Osteoblast (primary cell): Measurements from ENCODE around the gene HAUS8. TPM values are rescaled to one million over a fixed set of nuclear protein-coding genes. Genes with fewer than 3 reads are reported as not detected.

ENCODE experiments used
- DNase-seq: peaks from one replicate; pipeline ENCODE4 v3.0.0; 2011; ENCODE audit warnings: low spot score, mixed read lengths; ENCODE audit not compliant: insufficient read length; ENCODE audit errors: missing footprints
- H2AFZ ChIP-seq: 2 replicates; pipeline ENCODE4 v1.6.0; 2011; ENCODE audit warnings: mild to moderate bottlenecking, low read length
- H3K27ac ChIP-seq: 2 replicates; pipeline ENCODE4 v1.5.1; 2011; ENCODE audit warnings: mild to moderate bottlenecking, low read depth, low read length, moderate library complexity
- H3K27me3 ChIP-seq: 2 replicates; pipeline ENCODE4 v1.6.0; 2012; ENCODE audit warnings: mild to moderate bottlenecking, control low read depth, inconsistent platforms, low read length, moderate library complexity; ENCODE audit not compliant: insufficient read depth
- H3K36me3 ChIP-seq: 2 replicates; pipeline ENCODE4 v1.5.1; 2011; ENCODE audit warnings: mild to moderate bottlenecking, low read length, control low read depth, moderate library complexity; ENCODE audit not compliant: insufficient read depth
- H3K4me1 ChIP-seq: 2 replicates; pipeline ENCODE4 v1.5.1; 2011; ENCODE audit warnings: mild to moderate bottlenecking, low read length, control low read depth, moderate library complexity; ENCODE audit not compliant: insufficient read depth
- H3K4me2 ChIP-seq: 2 replicates; pipeline ENCODE4 v1.6.0; 2011; ENCODE audit warnings: mild to moderate bottlenecking, low read length; ENCODE audit not compliant: insufficient read depth
- H3K4me3 ChIP-seq: fragments of 200-600 bp; sonication (generic); 3 replicates; pipeline ENCODE4 v1.5.1; 2012; ENCODE audit warnings: mild to moderate bottlenecking, low read length, inconsistent platforms; ENCODE audit not compliant: insufficient read depth
- H3K79me2 ChIP-seq: 2 replicates; pipeline ENCODE4 v1.6.0; 2012; ENCODE audit warnings: mild to moderate bottlenecking, low read length, control low read depth, inconsistent platforms; ENCODE audit not compliant: insufficient read depth
- H3K9me3 ChIP-seq: 2 replicates; pipeline ENCODE4 v1.5.1; 2011; ENCODE audit warnings: low read depth, low read length, control low read depth
- H4K20me1 ChIP-seq: 2 replicates; pipeline ENCODE4 v1.6.0; 2012; ENCODE audit warnings: mild to moderate bottlenecking, low read length, control low read depth; ENCODE audit not compliant: insufficient read depth
- total RNA-seq: library from RNA; depleted of rRNA; stranded (reverse); fragments of >200 nt; gene quantifications from 2 replicates; pipeline ENCODE4 v1.2.3, GENCODE V29; 2012
- TF ChIP-seq, protein P1 (sequence below): IDR thresholded peaks from 2 replicates; pipeline ENCODE4 v1.5.1; 2011; ENCODE audit warnings: mild to moderate bottlenecking, low read depth, low read length, moderate library complexity; ENCODE audit errors: extremely low read depth

HAUS8 gene
- total RNA-seq, 1 donor = 1.8 TPM

DNA sequence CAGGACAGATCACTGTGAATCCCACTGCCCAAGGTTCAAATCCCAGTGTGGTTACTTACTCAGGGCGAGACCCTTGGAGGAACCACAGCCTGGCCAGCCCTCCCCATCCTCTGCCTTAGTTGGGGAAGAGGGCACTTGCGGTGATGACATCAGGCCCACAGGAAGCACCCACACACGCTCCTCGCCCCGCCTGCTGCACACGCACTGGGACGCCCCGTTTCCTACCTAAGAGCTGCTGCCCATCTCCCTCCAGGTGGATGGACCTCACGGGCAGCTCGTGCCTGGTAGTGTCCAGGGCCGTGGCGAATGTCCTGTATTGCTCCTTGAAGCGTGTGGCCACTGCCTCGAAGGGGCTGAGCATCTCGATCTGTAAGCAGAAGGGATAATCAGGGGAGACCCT lies 19.6 kb downstream of the HAUS8 start:
- no peak overlapping the region for H3K27ac ChIP-seq
- no peaks in the 10 kb centered on the region for H3K27me3 ChIP-seq
- peaks cover under 1% of the 10 kb centered on the region for H3K79me2 ChIP-seq
- H3K4me3 ChIP-seq = no peak overlapping the region
- DNase-seq = peak; percentile 3
- no peaks in the 10 kb centered on the region for H4K20me1 ChIP-seq
- H3K4me2 ChIP-seq = no peak overlapping the region
- H3K4me1 ChIP-seq = no peaks in the 10 kb centered on the region
- H2AFZ ChIP-seq = no peak overlapping the region
- peaks cover 9% of the 10 kb centered on the region for H3K9me3 ChIP-seq
- TF ChIP-seq, protein P1, sequence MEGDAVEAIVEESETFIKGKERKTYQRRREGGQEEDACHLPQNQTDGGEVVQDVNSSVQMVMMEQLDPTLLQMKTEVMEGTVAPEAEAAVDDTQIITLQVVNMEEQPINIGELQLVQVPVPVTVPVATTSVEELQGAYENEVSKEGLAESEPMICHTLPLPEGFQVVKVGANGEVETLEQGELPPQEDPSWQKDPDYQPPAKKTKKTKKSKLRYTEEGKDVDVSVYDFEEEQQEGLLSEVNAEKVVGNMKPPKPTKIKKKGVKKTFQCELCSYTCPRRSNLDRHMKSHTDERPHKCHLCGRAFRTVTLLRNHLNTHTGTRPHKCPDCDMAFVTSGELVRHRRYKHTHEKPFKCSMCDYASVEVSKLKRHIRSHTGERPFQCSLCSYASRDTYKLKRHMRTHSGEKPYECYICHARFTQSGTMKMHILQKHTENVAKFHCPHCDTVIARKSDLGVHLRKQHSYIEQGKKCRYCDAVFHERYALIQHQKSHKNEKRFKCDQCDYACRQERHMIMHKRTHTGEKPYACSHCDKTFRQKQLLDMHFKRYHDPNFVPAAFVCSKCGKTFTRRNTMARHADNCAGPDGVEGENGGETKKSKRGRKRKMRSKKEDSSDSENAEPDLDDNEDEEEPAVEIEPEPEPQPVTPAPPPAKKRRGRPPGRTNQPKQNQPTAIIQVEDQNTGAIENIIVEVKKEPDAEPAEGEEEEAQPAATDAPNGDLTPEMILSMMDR = no peak
- H3K36me3 ChIP-seq = peaks cover 25% of the 10 kb centered on the region

DNA sequence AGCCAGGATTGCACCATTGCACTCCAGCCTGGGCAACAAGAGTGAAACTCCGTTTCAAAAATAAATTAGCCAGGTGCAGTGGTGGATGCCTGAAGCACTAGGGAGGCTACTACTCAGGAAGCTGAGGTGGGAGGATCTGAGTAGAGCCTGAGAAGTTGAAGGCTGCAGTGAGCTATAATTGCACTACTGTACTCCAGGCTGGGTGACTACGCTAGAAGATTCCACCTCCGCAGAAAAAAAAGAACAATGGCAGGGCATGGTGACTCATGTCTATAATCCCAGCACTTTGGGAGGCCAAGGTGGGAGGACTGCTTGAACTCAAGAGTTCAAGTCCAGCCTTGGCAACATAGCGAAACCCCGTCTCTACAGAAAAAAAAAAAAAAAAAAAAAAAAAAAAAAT lies 20.5 kb downstream of the HAUS8 start:
- peaks cover 9% of the 10 kb centered on the region for H3K9me3 ChIP-seq
- no peaks in the 10 kb centered on the region for H4K20me1 ChIP-seq
- H3K27ac ChIP-seq = no peak overlapping the region
- H3K79me2 ChIP-seq = no peaks in the 10 kb centered on the region
- H3K36me3 ChIP-seq = peaks cover 22% of the 10 kb centered on the region
- no peak overlapping the region for H3K4me2 ChIP-seq
- H3K4me1 ChIP-seq = no peaks in the 10 kb centered on the region
- TF ChIP-seq, protein P1 = no peak
- H3K27me3 ChIP-seq = no peaks in the 10 kb centered on the region
- no peak for DNase-seq
- H3K4me3 ChIP-seq = no peak overlapping the region
- no peak overlapping the region for H2AFZ ChIP-seq

GRCh38 chr19:17052439-17052838 lies 22.8 kb downstream of the HAUS8 start:
- Histone ChIP-seq H3K9me3 (no peaks in the 10 kb centered on the region), H3K27ac (no peak overlapping the region), H3K4me1 (peaks cover 3% of the 10 kb centered on the region), H3K4me2 (no peak overlapping the region), H2AFZ (no peak overlapping the region), H3K4me3 (no peak overlapping the region), H3K36me3 (peaks cover under 1% of the 10 kb centered on the region), H3K27me3 (no peaks in the 10 kb centered on the region), H4K20me1 (no peaks in the 10 kb centered on the region), H3K79me2 (no peaks in the 10 kb centered on the region)
- peak; percentile 92 for DNase-seq
- TF ChIP-seq, protein P1 = peak; percentile 62

DNA sequence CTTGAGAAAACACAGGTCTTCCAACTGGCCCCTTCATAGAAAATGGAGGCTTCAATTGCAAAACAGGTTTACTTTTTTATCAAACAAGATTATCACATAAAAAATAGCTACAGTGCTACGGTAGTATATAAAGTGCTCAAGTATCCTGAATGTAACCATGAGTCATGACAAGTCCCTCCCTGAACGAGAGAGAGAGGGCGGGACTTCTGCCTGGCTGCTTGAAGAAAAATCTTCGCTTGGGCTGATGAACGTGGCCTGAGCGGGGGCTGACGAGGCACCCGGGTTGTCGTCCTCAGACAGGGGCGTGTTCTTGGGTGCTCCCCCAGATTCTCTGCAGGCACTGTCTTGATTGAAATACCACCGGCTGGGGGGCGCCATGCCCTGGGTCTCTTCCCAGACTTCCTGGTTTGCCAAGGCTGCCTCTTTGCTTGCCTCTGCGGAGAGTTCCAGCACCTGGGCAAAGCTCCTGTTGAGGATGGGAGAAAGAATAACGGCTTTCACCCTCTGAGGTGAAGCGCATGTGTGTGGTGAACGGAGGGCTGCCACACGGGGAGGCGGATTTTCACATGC lies 25.5 kb downstream of the HAUS8 start:
- H3K4me3 ChIP-seq = no peak overlapping the region
- no peak overlapping the region for H3K27ac ChIP-seq
- no peaks in the 10 kb centered on the region for H3K36me3 ChIP-seq
- peak overlapping the region; percentile 91 for H2AFZ ChIP-seq
- no peaks in the 10 kb centered on the region for H3K27me3 ChIP-seq
- DNase-seq = peak; percentile 96
- H3K9me3 ChIP-seq = no peaks in the 10 kb centered on the region
- peaks cover 3% of the 10 kb centered on the region for H3K4me1 ChIP-seq
- peak overlapping the region; percentile 24 for H3K4me2 ChIP-seq
- H3K79me2 ChIP-seq = no peaks in the 10 kb centered on the region
- TF ChIP-seq, protein P1 = no peak
- H4K20me1 ChIP-seq = no peaks in the 10 kb centered on the region
